CD4-positive, alpha-beta memory T cell (primary cell): ENCODE data around the gene MAP2K3. TPM values are rescaled to one million over a fixed set of nuclear protein-coding genes. Genes with fewer than 3 reads are reported as not detected.
A peak's percentile ranks its signal among the peaks of the same experiment; 100 is the strongest.
"Not testable (repeated sequence)": the region's sequence is repeated elsewhere in the genome, so short reads cannot be mapped to it uniquely, and the experiment has no call there.

ENCODE experiments used
- CTCF ChIA-PET: fragments of 350-600 bp; sonication (Branson Sonifier 250); formaldehyde crosslinking; loops from one replicate; lab custom pipeline; 2021; ENCODE audit warnings: inconsistent platforms; ENCODE audit not compliant: partially characterized antibody; lab: Charles Lee
- POLR2A ChIA-PET: fragments of 350-600 bp; sonication (Branson Sonifier 250); formaldehyde crosslinking; loops from one replicate; lab custom pipeline; 2021; ENCODE audit not compliant: partially characterized antibody; lab: Charles Lee
- DNase-seq, 5 donors: peaks; one replicate each; pipeline versions ENCODE4 v3.0.0 to v3.0.0-alpha.2; 2020 to 2022; ENCODE audit warnings: mixed read lengths in 1 of 5
- H3K27ac ChIP-seq: one replicate; pipeline ENCODE4 v1.7.0; 2013; ENCODE audit warnings: low read depth, low read length
- H3K27me3 ChIP-seq: 2 replicates; pipeline ENCODE4 v1.7.0; 2013; ENCODE audit warnings: mild to moderate bottlenecking, low read length, moderate library complexity; ENCODE audit not compliant: insufficient read depth
- H3K36me3 ChIP-seq: 2 replicates; pipeline ENCODE4 v1.7.0; 2013; ENCODE audit warnings: mild to moderate bottlenecking, low read length, moderate library complexity; ENCODE audit not compliant: insufficient read depth
- H3K4me1 ChIP-seq: 2 replicates; pipeline ENCODE4 v1.7.0; 2013; ENCODE audit warnings: mild to moderate bottlenecking, low read length, moderate library complexity; ENCODE audit not compliant: insufficient read depth
- H3K4me3 ChIP-seq, 2 donors: one replicate each; pipeline ENCODE4 v1.7.0; 2013; ENCODE audit warnings: low read length in 2 of 2, mild to moderate bottlenecking in 1 of 2
- H3K9me3 ChIP-seq, 2 donors: one replicate each; pipeline ENCODE4 v1.7.0; 2013; ENCODE audit warnings: low read length in 2 of 2, control low read depth in 1 of 2; ENCODE audit not compliant: control insufficient read depth in 1 of 2
- H3K27ac Mint-ChIP-seq, 7 donors: one replicate each; pipeline ENCODE4 v1.8.0; 2020 to 2021; ENCODE audit warnings: mixed read lengths in 7 of 7, mild to moderate bottlenecking in 6 of 7, inconsistent platforms in 3 of 7, moderate library complexity in 3 of 7
- H3K27me3 Mint-ChIP-seq, 2 donors: one replicate each; pipeline ENCODE4 v1.8.0; 2020 to 2021; ENCODE audit warnings: mixed read lengths in 2 of 2
- H3K36me3 Mint-ChIP-seq, 2 donors: one replicate each; pipeline ENCODE4 v1.8.0; 2020 to 2021; ENCODE audit warnings: mixed read lengths in 2 of 2, inconsistent platforms in 1 of 2, mild to moderate bottlenecking in 1 of 2
- H3K4me1 Mint-ChIP-seq, 4 donors: one replicate each; pipeline ENCODE4 v1.8.0; 2020 to 2021; ENCODE audit warnings: mixed read lengths in 4 of 4, mild to moderate bottlenecking in 1 of 4
- H3K4me3 Mint-ChIP-seq, 8 donors: one replicate each; pipeline ENCODE4 v1.8.0; 2020 to 2021; ENCODE audit warnings: mixed read lengths in 8 of 8, mild to moderate bottlenecking in 7 of 8, moderate library complexity in 6 of 8, inconsistent platforms in 3 of 8
- H3K9me3 Mint-ChIP-seq, 8 donors: one replicate each; pipeline ENCODE4 v1.8.0; 2020 to 2021; ENCODE audit warnings: mixed read lengths in 8 of 8, mild to moderate bottlenecking in 5 of 8, inconsistent platforms in 3 of 8, moderate library complexity in 1 of 8
- intact Hi-C: fragments of 100-400 bp; cut with micrococcal nuclease; formaldehyde crosslinking; loops from one replicate; pipeline ENCODE4 v1.15.1; 2023
- polyA plus RNA-seq, 2 donors: library from polyadenylated mRNA; unstranded; fragments of 300-500 nt; fragmentation: Illumina TruSeq; gene quantifications; one replicate each; pipeline ENCODE4 v1.2.3, GENCODE V29; 2021
- total RNA-seq, 2 experiments: library from RNA; stranded (reverse); gene quantifications; one replicate each; pipeline ENCODE4 v1.2.3, GENCODE V29; 2021

MAP2K3 gene
- total and polyA plus RNA-seq, 4 experiments from 2014 or later = 48.5 to 88.9 (median 57.9) TPM

DNA sequence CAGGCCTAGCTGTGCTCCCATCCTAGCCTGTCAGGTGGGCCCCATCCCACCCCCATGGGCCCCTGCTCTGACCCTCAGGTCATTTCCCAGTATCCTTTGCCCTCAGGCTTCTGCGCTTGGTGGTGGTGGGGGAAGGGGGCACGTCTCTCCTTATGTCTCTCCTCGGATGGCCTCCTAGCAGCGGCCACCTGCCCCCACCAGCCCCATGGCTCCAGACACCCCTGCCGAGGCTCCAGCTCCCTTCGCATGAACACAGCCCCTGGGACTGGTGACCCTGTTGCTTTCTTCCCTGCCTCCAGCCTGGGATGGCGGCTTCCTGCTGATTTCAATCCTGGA, 64.4 kb downstream of the MAP2K3 start:
- intact Hi-C loops, DNase-seq, H3K36me3 Mint-ChIP-seq, H3K4me3 Mint-ChIP-seq, H3K4me1 Mint-ChIP-seq, H3K27me3 Mint-ChIP-seq, H3K27me3 ChIP-seq, H3K4me3 ChIP-seq, H3K4me1 ChIP-seq, POLR2A ChIA-PET, H3K9me3 Mint-ChIP-seq, H3K27ac ChIP-seq, H3K36me3 ChIP-seq, H3K9me3 ChIP-seq, CTCF ChIA-PET, H3K27ac Mint-ChIP-seq: not testable (repeated sequence)

GRCh38 chr17:21349358-21350050, 65.0 kb downstream of the MAP2K3 start:
- intact Hi-C loops, POLR2A ChIA-PET, H3K36me3 Mint-ChIP-seq, H3K4me1 Mint-ChIP-seq, H3K27me3 Mint-ChIP-seq, H3K4me3 ChIP-seq, DNase-seq, H3K4me1 ChIP-seq, CTCF ChIA-PET, H3K9me3 Mint-ChIP-seq, H3K9me3 ChIP-seq, H3K4me3 Mint-ChIP-seq, H3K36me3 ChIP-seq, H3K27me3 ChIP-seq, H3K27ac ChIP-seq: not testable (repeated sequence)
- peak overlapping the region in 1 of 7 donors; percentile 60 for H3K27ac Mint-ChIP-seq

DNA sequence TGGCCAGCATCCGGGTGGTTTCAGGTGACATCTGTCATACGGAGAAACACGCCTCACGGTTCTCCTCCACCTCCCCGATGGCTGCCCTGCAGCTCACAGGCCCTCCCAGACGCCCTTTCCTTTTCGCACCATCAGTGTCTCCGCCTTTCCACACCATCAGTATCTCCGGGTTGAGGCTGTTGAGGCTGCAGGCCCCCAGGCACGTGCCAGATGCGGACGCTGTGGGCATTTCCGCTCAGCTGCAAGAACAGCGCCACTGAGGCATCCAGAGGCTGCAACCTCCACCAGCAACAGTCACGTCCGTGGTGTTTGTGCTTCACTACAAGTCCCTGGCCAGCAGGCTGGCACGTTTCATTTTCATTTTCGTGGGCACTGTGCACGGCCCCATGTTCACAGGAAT, 66.0 kb downstream of the MAP2K3 start:
- H3K27me3 ChIP-seq, POLR2A ChIA-PET, H3K27ac Mint-ChIP-seq, H3K27me3 Mint-ChIP-seq, H3K4me1 Mint-ChIP-seq, CTCF ChIA-PET, H3K36me3 Mint-ChIP-seq, H3K9me3 Mint-ChIP-seq, H3K9me3 ChIP-seq, H3K4me3 Mint-ChIP-seq, intact Hi-C loops, DNase-seq, H3K4me3 ChIP-seq, H3K4me1 ChIP-seq, H3K27ac ChIP-seq, H3K36me3 ChIP-seq: not testable (repeated sequence)

DNA sequence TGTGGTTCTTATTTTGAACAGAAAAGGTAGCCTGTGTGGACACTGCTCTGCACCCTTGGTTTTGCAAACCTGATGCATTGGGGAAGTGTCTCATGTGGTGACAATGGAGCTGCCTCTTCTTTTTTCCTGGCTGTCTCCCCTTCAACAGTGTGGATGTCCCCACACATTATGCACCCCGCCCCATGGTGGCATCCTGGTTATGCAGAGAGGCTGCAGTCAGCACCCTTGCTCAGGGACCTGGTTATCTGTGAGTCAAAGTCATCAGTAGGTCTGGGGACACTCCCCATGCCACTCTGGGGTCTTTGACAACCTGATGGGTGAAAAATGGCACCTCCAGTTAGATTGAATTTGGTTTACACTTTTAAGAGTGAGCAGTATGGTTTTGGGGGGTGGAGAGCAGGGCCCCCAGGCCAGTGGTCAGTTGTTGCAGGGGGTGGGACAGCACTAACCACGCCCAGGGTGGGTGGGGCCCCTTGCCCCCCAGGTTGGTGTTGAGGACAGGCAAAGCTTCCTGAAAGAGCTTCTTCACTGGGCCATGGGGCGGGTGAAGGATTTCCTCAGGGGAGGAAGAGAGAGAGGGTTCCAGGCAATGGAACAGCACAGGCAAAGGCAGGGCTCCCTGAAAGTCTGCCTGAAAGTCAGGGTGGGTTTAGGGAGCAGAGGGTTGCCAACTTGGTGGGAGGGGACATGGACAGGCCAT, 67.0 kb downstream of the MAP2K3 start:
- H3K9me3 Mint-ChIP-seq = peaks cover 0 to 2% (median 0%) of the 10 kb centered on the region in 8 donors

DNA sequence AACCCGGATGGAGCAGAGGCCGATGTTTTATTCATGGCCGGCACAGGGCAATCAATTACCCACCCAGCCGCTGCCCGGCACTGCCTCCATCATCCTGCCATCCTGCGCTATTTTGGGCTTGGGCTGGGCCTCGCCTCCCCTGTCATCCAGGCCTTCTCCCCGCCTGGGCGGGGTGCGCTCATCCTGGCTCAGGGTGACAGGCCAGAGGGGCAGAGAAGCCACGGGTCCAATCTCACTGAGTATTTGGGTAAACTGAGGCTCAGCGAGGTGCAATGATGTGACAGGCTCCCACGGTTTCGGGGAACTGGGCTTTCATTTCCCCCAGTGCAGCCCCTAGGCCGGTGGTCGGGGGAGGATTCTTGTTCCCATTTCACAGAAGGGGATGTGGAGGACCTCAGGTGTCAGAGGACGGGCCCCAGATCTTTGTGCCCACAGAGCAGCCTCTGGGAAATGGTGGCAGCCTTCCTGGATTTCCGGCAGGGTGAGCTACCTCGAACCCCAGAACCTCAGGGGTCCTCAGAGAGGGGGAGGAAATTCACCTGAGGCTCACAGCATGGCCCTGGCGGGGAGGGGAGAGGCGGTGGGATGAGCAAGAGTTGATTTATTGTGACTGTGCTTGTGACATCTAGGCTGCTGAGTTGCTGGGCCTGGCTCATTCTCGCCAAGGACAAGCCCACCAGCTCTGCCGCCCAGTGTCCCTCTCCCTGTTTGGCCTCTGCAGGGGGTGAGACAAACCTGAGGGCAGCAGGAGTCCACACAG, 67.9 kb downstream of the MAP2K3 start:
- Histone ChIP-seq H3K9me3 (no peaks in the 10 kb centered on the region), H3K27ac (no peak overlapping the region), H3K4me3 (no peak overlapping the region), H3K36me3 (no peaks in the 10 kb centered on the region), H3K4me1 (no peaks in the 10 kb centered on the region), H3K27me3 (no peaks in the 10 kb centered on the region)
- ChIA-PET CTCF (no interaction called here), POLR2A (no interaction called here)
- Mint-ChIP-seq H3K36me3 (no peaks in the 10 kb centered on the region), H3K4me1 (no peaks in the 10 kb centered on the region), H3K27me3 (no peaks in the 10 kb centered on the region), H3K9me3 (peaks cover 0 to 2% (median 0%) of the 10 kb centered on the region in 8 donors), H3K27ac (no peak overlapping the region), H3K4me3 (no peak overlapping the region)
- no peak for DNase-seq
- intact Hi-C loops = no loop called here

More for the DNA sequence above, 67.0 kb downstream of the MAP2K3 start:
- CTCF ChIA-PET = no interaction called here
- Mint-ChIP-seq H3K27ac (peak overlapping the region in 1 of 7 donors; percentile 75), H3K27me3 (no peaks in the 10 kb centered on the region), H3K4me3 (no peak overlapping the region), H3K36me3 (no peaks in the 10 kb centered on the region), H3K4me1 (no peaks in the 10 kb centered on the region)
- Histone ChIP-seq H3K4me3 (no peak overlapping the region), H3K27me3 (no peaks in the 10 kb centered on the region), H3K27ac (no peak overlapping the region), H3K36me3 (no peaks in the 10 kb centered on the region), H3K9me3 (no peaks in the 10 kb centered on the region), H3K4me1 (no peaks in the 10 kb centered on the region)
- POLR2A ChIA-PET = no interaction called here
- intact Hi-C loops = no loop called here
- DNase-seq = no peak

DNA sequence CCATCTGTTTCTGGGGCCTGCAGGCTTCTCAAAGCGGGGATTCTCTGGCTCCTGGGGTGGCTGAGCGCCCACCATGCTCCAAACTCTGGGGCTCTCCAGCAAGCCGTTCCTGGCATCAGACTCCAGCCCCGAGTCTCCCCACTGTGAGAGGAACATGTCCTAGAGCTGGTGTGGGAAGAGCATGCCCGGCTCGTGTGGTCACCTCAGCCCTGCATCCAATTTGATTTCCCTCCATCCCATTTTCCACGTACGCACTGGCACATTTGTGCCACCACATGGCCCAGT, 68.4 kb downstream of the MAP2K3 start:
- Histone ChIP-seq H3K4me1 (no peaks in the 10 kb centered on the region), H3K4me3 (no peak overlapping the region), H3K9me3 (no peaks in the 10 kb centered on the region), H3K27me3 (no peaks in the 10 kb centered on the region), H3K27ac (no peak overlapping the region), H3K36me3 (no peaks in the 10 kb centered on the region)
- Mint-ChIP-seq H3K4me1 (no peaks in the 10 kb centered on the region), H3K36me3 (no peaks in the 10 kb centered on the region), H3K9me3 (peaks cover 0 to 2% (median 0%) of the 10 kb centered on the region in 8 donors), H3K4me3 (no peak overlapping the region), H3K27ac (no peak overlapping the region), H3K27me3 (no peaks in the 10 kb centered on the region)
- intact Hi-C loops = no loop called here
- DNase-seq = no peak
- CTCF ChIA-PET = no interaction called here
- POLR2A ChIA-PET = no interaction called here

DNA sequence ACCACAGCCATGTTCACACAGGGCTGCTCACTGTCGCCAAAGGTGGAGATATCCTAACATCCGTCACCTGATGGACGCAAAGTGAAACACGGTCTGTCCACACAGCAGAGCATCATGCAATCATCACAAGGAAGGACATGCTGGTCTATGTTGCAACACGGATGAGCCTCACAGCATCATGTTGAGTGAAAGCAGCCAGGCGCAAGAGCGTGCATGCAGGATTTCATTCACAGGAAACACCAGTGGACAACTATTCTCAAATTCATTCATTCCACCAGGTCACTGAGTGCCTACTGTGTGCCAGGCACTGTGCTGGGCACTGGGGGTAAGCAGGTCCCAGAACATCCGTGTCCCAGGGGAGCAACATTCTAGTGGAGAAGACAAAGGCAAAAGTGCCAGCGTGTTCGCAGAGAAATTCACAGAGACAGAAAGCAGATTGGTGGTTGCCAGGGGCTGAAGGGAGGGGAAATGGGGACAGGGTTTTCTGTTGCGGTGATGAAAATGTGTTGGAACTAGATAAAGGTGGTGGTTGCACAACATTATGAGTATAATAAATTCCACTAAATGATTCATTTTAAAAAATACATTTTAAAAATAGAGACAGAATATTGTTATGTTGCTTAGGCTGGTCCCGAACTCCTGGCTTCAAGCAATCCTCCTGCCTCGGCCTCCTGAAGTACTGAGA, 69.0 kb downstream of the MAP2K3 start:
- Mint-ChIP-seq H3K27me3 (no peaks in the 10 kb centered on the region), H3K4me3 (no peak overlapping the region), H3K27ac (no peak overlapping the region), H3K36me3 (no peaks in the 10 kb centered on the region), H3K4me1 (no peaks in the 10 kb centered on the region), H3K9me3 (peaks cover 0 to 2% (median 0%) of the 10 kb centered on the region in 8 donors)
- no peaks in the 10 kb centered on the region for H3K27me3 ChIP-seq
- intact Hi-C loops = no loop called here
- no peaks in the 10 kb centered on the region for H3K4me1 ChIP-seq
- ChIA-PET POLR2A (no interaction called here), CTCF (no interaction called here)
- H3K27ac ChIP-seq = no peak overlapping the region
- H3K4me3 ChIP-seq = no peak overlapping the region
- no peaks in the 10 kb centered on the region for H3K9me3 ChIP-seq
- no peaks in the 10 kb centered on the region for H3K36me3 ChIP-seq
- no peak for DNase-seq
